NCI-H2107 (cell line): ENCODE results near the gene MYO16.
"Not testable (repeated sequence)": the region's sequence is repeated elsewhere in the genome, so short reads cannot be mapped to it uniquely, and the experiment has no call there.

Source experiments
- DNase-seq: peaks from one replicate; lab custom pipeline; 2025; lab: John Stamatoyannopoulos, UW

Gene MYO16

GRCh38 chr13:109200556-109200955 is 571.1 kb downstream of the MYO16 start:
- no peak for DNase-seq

- no peak for DNase-seq
Measured at GRCh38 chr13:109203587-109203986, 574.2 kb downstream of the MYO16 start.

- DNase-seq = no peak
Measured at GRCh38 chr13:109204252-109204651, 574.8 kb downstream of the MYO16 start.

GRCh38 chr13:109204657-109205056 is 575.2 kb downstream of the MYO16 start:
- no peak for DNase-seq

- DNase-seq = no peak
Measured at GRCh38 chr13:109205315-109205714, 575.9 kb downstream of the MYO16 start.

- no peak for DNase-seq
Measured at GRCh38 chr13:109206616-109207015, 577.2 kb downstream of the MYO16 start.

GRCh38 chr13:109207622-109208021 is 578.2 kb downstream of the MYO16 start:
- DNase-seq = no peak

GRCh38 chr13:109208522-109208921 is 579.1 kb downstream of the MYO16 start:
- no peak for DNase-seq

GRCh38 chr13:109209526-109209925 is 580.1 kb downstream of the MYO16 start:
- no peak for DNase-seq

- DNase-seq = no peak
Measured at GRCh38 chr13:109211616-109212015, 582.2 kb downstream of the MYO16 start.

GRCh38 chr13:109212650-109213049 is 583.2 kb downstream of the MYO16 start:
- DNase-seq = no peak

GRCh38 chr13:109213714-109214113 is 584.3 kb downstream of the MYO16 start:
- DNase-seq = no peak

GRCh38 chr13:109214393-109214792 is 585.0 kb downstream of the MYO16 start:
- no peak for DNase-seq

- DNase-seq = no peak
Measured at GRCh38 chr13:109215377-109215776, 586.0 kb downstream of the MYO16 start.

- not testable (repeated sequence) for DNase-seq
Measured at GRCh38 chr13:109217510-109217909, 588.1 kb downstream of the MYO16 start.

GRCh38 chr13:109220631-109221030 is 591.2 kb downstream of the MYO16 start:
- DNase-seq = no peak

GRCh38 chr13:109224033-109224432 is 594.6 kb downstream of the MYO16 start:
- no peak for DNase-seq

GRCh38 chr13:109226631-109227030 is 597.2 kb downstream of the MYO16 start:
- DNase-seq = no peak

- DNase-seq = no peak
Measured at GRCh38 chr13:109227344-109227940, 598.0 kb downstream of the MYO16 start.

GRCh38 chr13:109228211-109228610 is 598.8 kb downstream of the MYO16 start:
- DNase-seq = no peak

- no peak for DNase-seq
Measured at GRCh38 chr13:109231888-109232287, 602.5 kb downstream of the MYO16 start.

- no peak for DNase-seq
Measured at GRCh38 chr13:109233293-109233692, 603.9 kb downstream of the MYO16 start.

- DNase-seq = no peak
Measured at GRCh38 chr13:109235901-109236300, 606.5 kb downstream of the MYO16 start.

- DNase-seq = no peak
Measured at GRCh38 chr13:109241160-109241559, 611.7 kb downstream of the MYO16 start.
